ENCODE measurements around the gene SOX5. TPM values are rescaled to one million over a fixed set of nuclear protein-coding genes. Genes with fewer than 3 reads are reported as not detected.

SOX5 gene
- total and polyA plus RNA-seq, 7 donors = 0.23 to 16.3 (median 9.4) TPM

DNA sequence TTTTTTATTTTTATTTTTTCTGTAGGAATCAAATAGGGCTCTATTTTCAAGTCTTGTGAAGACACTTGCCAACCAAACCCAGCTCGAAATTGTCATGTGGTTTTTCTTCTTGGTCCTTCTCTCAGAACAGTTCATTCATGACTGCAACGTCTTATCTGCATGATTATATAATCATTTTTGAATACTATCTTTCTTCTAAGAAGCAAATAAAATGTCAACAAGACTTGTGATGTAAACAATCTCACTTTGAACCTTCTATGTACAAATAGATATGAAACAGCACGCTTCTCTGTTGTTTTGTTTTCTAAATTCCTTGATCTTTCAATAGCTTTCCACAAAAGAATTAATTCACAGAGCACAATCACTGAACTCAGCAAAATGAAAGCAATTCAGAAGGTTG lies 320.7 kb downstream of the SOX5 start:
- Histone ChIP-seq H3K27ac (no peak overlapping the region), H3K4me1 (no peaks in the 10 kb centered on the region), H3K36me3 (no peaks in the 10 kb centered on the region), H3K9me3 (no peaks in the 10 kb centered on the region), H3K27me3 (no peaks in the 10 kb centered on the region), H3K4me3 (no peak overlapping the region)
- intact Hi-C loops (cut with DNase I) = no loop called here
- TF ChIP-seq, protein P1, sequence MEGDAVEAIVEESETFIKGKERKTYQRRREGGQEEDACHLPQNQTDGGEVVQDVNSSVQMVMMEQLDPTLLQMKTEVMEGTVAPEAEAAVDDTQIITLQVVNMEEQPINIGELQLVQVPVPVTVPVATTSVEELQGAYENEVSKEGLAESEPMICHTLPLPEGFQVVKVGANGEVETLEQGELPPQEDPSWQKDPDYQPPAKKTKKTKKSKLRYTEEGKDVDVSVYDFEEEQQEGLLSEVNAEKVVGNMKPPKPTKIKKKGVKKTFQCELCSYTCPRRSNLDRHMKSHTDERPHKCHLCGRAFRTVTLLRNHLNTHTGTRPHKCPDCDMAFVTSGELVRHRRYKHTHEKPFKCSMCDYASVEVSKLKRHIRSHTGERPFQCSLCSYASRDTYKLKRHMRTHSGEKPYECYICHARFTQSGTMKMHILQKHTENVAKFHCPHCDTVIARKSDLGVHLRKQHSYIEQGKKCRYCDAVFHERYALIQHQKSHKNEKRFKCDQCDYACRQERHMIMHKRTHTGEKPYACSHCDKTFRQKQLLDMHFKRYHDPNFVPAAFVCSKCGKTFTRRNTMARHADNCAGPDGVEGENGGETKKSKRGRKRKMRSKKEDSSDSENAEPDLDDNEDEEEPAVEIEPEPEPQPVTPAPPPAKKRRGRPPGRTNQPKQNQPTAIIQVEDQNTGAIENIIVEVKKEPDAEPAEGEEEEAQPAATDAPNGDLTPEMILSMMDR (IDR thresholded peaks at IDR 0.05) = no peak
- TF ChIP-seq POLR2A (IDR thresholded peaks at IDR 0.05) (no peak), EP300 (IDR thresholded peaks at IDR 0.05) (no peak), POLR2AphosphoS5 (IDR thresholded peaks at IDR 0.05) (no peak)
- DNase-seq = no peak
- 57 to 72% methylated on average over 3 of the region's 3 CpGs for WGBS, 2 donors

GRCh38 chr12:23626791-23627190 lies 322.7 kb downstream of the SOX5 start:
- 97 to 99% methylated on average over 3 of the region's 3 CpGs for WGBS, 2 donors
- H3K27me3 ChIP-seq = no peaks in the 10 kb centered on the region
- intact Hi-C loops (cut with DNase I) = no loop called here
- DNase-seq = no peak
- no peaks in the 10 kb centered on the region for H3K9me3 ChIP-seq
- H3K4me1 ChIP-seq = no peaks in the 10 kb centered on the region
- TF ChIP-seq POLR2A (IDR thresholded peaks at IDR 0.05) = no peak
- no peak for TF ChIP-seq EP300 (IDR thresholded peaks at IDR 0.05)
- no peak for TF ChIP-seq POLR2AphosphoS5 (IDR thresholded peaks at IDR 0.05)
- TF ChIP-seq, protein P1 (IDR thresholded peaks at IDR 0.05) = no peak
- no peaks in the 10 kb centered on the region for H3K36me3 ChIP-seq
- H3K4me3 ChIP-seq = no peak overlapping the region
- H3K27ac ChIP-seq = no peak overlapping the region

DNA sequence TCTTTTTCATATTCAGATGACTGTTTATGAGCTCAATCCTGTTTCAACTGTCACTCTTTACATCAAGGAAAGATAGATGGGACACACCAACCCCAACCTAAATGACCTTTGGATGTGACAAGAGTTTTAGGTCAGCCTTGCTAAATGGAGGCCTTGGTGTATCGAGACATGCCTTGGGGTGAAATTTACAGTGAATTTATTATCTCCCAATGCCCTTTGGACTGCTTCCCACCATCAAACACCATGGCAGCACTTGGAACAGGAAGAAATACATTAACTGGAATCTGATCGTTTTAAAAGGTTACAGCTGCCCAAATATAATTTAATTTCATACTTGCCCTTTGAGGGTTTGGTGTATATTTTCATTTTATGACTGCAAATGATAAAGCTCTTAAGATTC lies 327.6 kb downstream of the SOX5 start:
- TF ChIP-seq POLR2A (IDR thresholded peaks at IDR 0.05) = no peak
- TF ChIP-seq POLR2AphosphoS5 (IDR thresholded peaks at IDR 0.05) = no peak
- TF ChIP-seq EP300 (IDR thresholded peaks at IDR 0.05) = no peak
- TF ChIP-seq, protein P1 (IDR thresholded peaks at IDR 0.05) = no peak
- H3K27me3 ChIP-seq = no peaks in the 10 kb centered on the region
- DNase-seq = no peak
- no peak overlapping the region for H3K27ac ChIP-seq
- H3K36me3 ChIP-seq = no peaks in the 10 kb centered on the region
- H3K9me3 ChIP-seq = no peaks in the 10 kb centered on the region
- 10 to 56% methylated on average over 2 of the region's 2 CpGs for WGBS, 2 donors
- no peak overlapping the region for H3K4me3 ChIP-seq
- peaks cover 0 to 7% (median 0%) of the 10 kb centered on the region in 4 donors for H3K4me1 ChIP-seq
- intact Hi-C loops (cut with DNase I) = no loop called here

GRCh38 chr12:23618718-23619117 lies 330.8 kb downstream of the SOX5 start:
- Histone ChIP-seq H3K4me1 (peaks cover 0 to 17% (median 11%) of the 10 kb centered on the region in 4 donors), H3K27ac (no peak overlapping the region), H3K9me3 (no peaks in the 10 kb centered on the region), H3K4me3 (no peak overlapping the region), H3K27me3 (no peaks in the 10 kb centered on the region), H3K36me3 (no peaks in the 10 kb centered on the region)
- intact Hi-C loops (cut with DNase I) = no loop called here
- DNase-seq = no peak
- TF ChIP-seq EP300 (IDR thresholded peaks at IDR 0.05) (no peak), POLR2AphosphoS5 (IDR thresholded peaks at IDR 0.05) (no peak), POLR2A (IDR thresholded peaks at IDR 0.05) (no peak)
- TF ChIP-seq, protein P1 (IDR thresholded peaks at IDR 0.05) = no peak
- 89 to 90% methylated on average over 1 of the region's 1 CpG for WGBS, 2 donors

- Histone ChIP-seq H3K4me3 (no peak overlapping the region), H3K9me3 (no peaks in the 10 kb centered on the region), H3K27ac (peak overlapping the region in 2 of 4 donors; percentile 6 to 42), H3K27me3 (no peaks in the 10 kb centered on the region), H3K4me1 (peaks cover 0 to 27% (median 15%) of the 10 kb centered on the region in 4 donors), H3K36me3 (no peaks in the 10 kb centered on the region)
- TF ChIP-seq, protein P1 (IDR thresholded peaks at IDR 0.05) = no peak
- TF ChIP-seq POLR2A (IDR thresholded peaks at IDR 0.05) (no peak), EP300 (IDR thresholded peaks at IDR 0.05) (no peak), POLR2AphosphoS5 (IDR thresholded peaks at IDR 0.05) (no peak)
- WGBS, 2 donors = 79 to 81% methylated on average over 5 of the region's 5 CpGs
- intact Hi-C loops (cut with DNase I) = no loop called here
- no peak for DNase-seq
Observed at GRCh38 chr12:23617749-23618148, 331.7 kb downstream of the SOX5 start.

All from sigmoid colon (tissue), 7 donors.